ENCODE measurements around the gene STK16.
A peak's percentile ranks its signal among the peaks of the same experiment; 100 is the strongest.

The STK16 gene

DNA sequence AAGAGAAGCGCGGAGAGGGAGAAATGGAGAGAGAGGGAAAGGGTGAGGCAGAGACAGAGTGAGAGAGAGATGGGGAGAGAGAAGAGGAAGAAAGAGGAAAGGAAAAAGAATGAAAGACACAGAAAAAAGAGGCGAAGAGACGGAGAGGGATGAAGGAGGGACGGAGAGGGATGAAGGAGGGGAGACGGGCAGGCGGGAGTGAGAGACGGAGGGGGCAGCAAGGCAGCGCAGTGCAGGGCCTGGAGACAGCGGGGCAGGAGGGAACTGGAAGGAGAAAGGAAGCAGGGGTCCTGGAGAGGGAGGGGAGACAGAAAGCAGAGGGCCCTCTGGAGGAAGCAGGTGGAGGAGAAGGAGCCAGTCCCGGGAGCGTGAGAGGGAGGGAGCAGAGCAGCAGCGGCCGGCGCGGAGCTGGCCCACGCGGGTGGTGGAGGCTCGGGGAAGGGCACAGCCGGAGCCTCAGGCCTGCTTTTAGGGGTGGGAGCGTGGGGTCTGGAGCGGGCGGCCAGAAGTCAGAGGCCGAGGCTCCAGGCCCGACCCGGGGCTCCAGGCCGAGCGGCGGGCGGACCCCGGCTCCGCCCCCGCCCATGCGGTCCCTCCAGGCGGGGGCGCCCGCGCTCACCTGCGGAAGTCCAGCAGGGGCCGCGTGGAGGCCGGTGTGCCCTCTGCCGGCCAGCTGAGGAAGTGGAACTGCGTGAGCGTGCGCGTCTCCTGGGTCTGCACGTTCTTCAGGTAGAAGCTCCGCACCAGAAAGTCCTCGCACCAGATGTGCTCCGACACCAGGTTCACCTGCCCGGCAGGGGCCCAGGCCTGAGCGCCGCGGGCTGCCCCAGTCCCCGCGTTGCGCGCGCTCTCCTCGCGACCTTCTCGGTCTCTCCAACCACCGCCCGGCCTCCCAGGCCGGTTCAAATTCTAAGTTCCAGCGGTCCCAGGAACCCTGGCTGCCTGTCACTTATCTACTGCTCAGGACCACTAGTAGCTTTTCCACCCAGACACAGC, 49.4 kb downstream of the STK16 start:
- Histone ChIP-seq H3K4me3 (peak overlapping the region; percentile 11 to 41 (median 28)), H3K27ac (peak overlapping the region in 20 of 21 experiments; percentile 31 to 87 (median 76))

DNA sequence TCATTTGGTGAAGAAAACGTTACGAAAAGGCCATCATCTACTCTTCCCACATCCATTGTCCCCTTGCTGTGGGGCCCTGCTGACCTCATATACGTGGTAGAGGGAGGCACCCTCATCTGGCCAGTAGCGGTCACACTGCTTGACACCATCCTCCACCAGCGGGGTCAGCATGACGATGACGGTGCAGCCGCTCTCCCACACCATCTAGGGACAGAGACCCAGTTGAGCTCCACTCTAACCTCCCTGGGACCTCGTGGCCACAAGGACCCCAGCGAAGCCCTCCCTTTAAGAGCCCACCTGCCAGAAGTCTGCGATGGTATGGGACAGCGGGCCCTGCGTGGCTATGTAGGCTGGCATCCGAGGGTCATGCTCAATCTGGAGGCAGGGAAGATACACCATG, 50.9 kb downstream of the STK16 start:
- H3K4me3 ChIP-seq, result no peak overlapping the region
- no peak overlapping the region for H3K27ac ChIP-seq

DNA sequence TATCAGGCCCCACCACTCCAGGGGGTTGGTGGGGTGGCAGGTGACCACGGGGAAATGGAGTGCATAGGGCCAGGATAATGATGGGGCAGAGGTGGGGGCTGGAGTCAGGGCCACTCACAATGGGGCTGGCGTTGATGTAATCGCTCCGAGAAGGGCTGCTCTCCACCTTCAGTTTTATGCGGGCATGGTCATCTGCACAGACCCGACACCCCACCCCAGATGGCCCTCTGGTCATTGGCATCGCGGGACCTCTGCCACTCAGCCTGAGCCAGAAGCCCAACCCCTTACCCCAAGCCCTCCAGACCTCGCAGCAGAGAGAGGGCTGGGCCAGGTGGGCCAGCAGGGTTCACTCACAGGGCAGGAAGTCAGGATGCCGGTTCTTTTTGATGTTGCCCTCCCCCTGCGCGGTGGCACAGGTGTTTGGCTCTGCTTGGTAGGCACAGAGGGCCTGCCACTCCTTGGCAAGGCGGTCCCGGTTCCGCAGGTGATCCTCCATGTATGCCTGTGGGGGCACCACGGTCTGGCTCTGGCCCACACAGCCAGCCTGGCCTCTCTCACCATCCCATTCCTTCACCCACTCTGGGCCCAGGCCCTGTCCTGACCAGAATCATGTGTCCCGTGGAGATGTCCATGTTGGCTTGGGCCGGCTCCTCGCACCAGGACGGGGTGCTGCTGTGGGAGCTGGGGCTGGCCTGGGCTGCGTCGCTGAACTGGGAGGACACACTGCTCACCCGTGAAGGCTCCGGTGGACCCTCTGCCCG, 51.5 kb downstream of the STK16 start:
- Histone ChIP-seq H3K27ac (no peak overlapping the region), H3K4me3 (no peak overlapping the region)

DNA sequence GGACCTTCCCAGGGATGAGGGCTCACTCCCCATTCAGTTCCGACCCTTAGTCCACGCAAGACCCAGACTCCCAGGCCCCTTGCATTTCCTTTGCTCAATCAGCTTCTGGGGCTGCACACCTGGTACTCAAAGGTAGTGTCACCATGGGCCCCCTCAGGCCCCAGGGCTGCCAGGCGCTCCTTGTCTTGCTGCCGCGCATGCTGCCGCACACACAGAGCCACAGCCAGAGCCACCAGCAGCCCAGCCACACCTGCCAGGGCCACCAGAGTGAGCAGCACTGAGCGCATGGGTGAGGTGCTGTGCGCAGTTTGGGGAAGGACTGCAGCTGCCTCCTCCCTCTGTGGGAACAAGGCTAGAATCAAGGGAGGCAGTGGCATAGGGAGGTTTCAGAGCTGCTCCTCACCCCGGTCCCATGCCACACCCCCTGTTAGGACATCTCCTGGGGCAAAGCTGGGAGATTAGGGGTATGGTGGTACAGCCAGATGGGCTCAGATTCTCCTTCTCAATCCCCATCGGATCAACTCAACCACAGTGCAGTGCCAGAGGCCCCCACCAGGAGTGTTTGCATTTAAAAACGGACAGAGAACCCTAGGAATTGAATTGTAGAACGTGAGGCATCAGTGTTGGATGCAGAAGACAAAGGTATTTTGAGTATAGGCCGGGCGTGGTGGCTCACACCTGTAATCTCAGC, 52.6 kb downstream of the STK16 start:
- Histone ChIP-seq H3K27ac (no peak overlapping the region), H3K4me3 (no peak overlapping the region)

DNA sequence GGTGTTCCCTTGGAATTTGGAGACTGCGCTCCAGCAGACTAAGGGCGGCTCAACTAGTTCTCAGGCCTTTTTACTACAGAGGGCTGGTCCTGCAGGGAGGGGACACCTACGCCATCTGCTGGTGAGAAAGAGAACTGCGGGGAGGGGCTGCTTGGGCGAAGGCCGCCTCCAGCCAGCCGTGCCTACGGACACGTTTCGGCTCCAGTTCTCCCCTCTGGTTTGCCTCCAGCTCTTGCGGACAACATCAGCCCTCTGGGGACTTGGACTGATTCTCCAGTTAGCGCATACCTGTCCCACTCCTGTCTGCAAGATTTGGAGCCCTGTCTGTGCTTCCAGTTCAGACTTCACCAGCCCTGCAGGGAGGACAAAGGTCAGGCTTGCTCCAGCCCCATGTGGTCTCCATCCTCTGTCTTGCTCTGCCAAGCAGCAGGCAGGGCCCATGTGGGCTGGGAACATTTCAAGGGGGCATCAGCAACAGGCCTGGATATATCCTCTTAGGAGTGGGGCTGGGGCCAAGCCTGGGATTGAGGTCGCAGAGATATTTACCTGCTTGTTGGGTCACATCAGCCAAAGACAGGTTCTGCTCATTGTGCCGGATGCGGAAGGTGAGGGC, 53.6 kb downstream of the STK16 start:
- no peak overlapping the region for H3K27ac ChIP-seq
- H3K4me3 ChIP-seq, result no peak overlapping the region

DNA sequence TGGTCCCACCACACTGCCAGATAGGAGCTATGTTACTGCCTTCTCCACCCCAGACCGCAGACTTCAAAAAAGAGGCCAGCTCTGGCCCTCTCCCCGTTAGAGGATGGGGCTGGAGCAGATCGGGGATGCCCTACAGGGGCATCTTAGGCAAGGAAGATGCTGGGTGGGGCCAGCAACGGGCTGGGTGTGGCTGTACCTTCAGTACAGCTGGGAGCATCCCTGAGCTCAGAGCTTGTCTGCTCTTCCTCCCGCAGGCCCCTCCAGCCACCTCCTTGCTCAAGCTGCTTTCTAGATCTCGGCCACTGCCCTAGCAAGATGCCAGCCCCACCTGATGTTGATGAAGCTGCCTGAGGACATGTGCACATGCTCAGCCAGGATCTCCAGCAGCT, 54.1 kb downstream of the STK16 start:
- Histone ChIP-seq H3K4me3 (no peak overlapping the region), H3K27ac (no peak overlapping the region)

Measured in skin epidermis (tissue), 12 donors.